Transverse colon (tissue), 4 donors: Measurements from ENCODE around the gene KXD1. TPM values are rescaled to one million over a fixed set of nuclear protein-coding genes. Genes with fewer than 3 reads are reported as not detected.

ENCODE experiments used
- DNase-seq: peaks from one replicate; pipeline ENCODE4 v3.0.0-alpha.2; 2019
- H3K27ac ChIP-seq, 4 donors: fragments of 200-600 bp; sonication (generic); 2 replicates each; pipeline ENCODE4 v1.5.1; 2016 to 2018; ENCODE audit warnings: inconsistent platforms in 4 of 4
- H3K27me3 ChIP-seq: fragments of 200-600 bp; sonication (generic); 2 replicates; pipeline ENCODE4 v1.5.1; 2017; ENCODE audit warnings: inconsistent platforms
- H3K36me3 ChIP-seq, 4 donors: fragments of 200-600 bp; sonication (generic); 2 replicates each; pipeline ENCODE4 v1.5.1; 2017 to 2019; ENCODE audit warnings: inconsistent platforms in 4 of 4
- H3K4me1 ChIP-seq, 4 donors: fragments of 200-600 bp; sonication (generic); 2 replicates each; pipeline ENCODE4 v1.5.1; 2017 to 2020; ENCODE audit warnings: inconsistent platforms in 4 of 4
- H3K4me3 ChIP-seq, 4 donors: fragments of 200-600 bp; sonication (generic); 1 replicate in 1 of 4; 2 replicates in 3 of 4; pipeline versions ENCODE4 v1.5.1 to v1.6.1; 2017 to 2019; ENCODE audit warnings: inconsistent platforms in 4 of 4
- H3K9me3 ChIP-seq, 2 donors: fragments of 200-600 bp; sonication (generic); 2 replicates each; pipeline ENCODE4 v1.5.1; 2017 to 2019; ENCODE audit warnings: inconsistent platforms in 2 of 2
- EP300 ChIP-seq: sonication (generic); formaldehyde crosslinking; IDR thresholded peaks from one replicate; pipeline ENCODE4 v1.6.1; 2017; ENCODE audit warnings: antibody characterized with exemption, low read depth
- POLR2A ChIP-seq: fragments of 450-650 bp; IDR thresholded peaks from one replicate; pipeline ENCODE4 v1.6.1; 2016; ENCODE audit warnings: antibody characterized with exemption, mild to moderate bottlenecking, moderate library complexity
- POLR2AphosphoS5 ChIP-seq, 3 donors: sonication (generic); formaldehyde crosslinking; IDR thresholded peaks; one replicate each; pipeline ENCODE4 v1.6.1; 2016; ENCODE audit warnings: antibody characterized with exemption in 3 of 3
- WGBS, 2 donors: methylation state at CpG; one replicate each; pipeline ENCODE4 v1.1.5; 2018; ENCODE audit warnings: low coverage in 1 of 2; 5-methylcytosine and 5-hydroxymethylcytosine counted together
- in situ Hi-C, 4 donors: fragments of 200-750 bp; cut with MboI; loops; one replicate each; pipeline versions ENCODE4 v1.15.0 to v1.15.1; 2017; ENCODE audit warnings: low sequenced_read_pairs in 3 of 4, low pct_ligation_motif_present in 1 of 4, low pct_unique_long_range_greater_than_20kb in 1 of 4
- intact Hi-C: fragments of 100-400 bp; cut with DNase I; formaldehyde crosslinking; loops from one replicate; pipeline ENCODE4 v1.15.1; 2023; ENCODE audit warnings: low total_unique reads
- total RNA-seq, 4 donors: library from RNA; depleted of rRNA; stranded (reverse); fragments of >200 nt; gene quantifications; one replicate each; pipeline ENCODE4 v1.1.0, GENCODE V29; 2016
- TF ChIP-seq, protein P1 (sequence below), 5 experiments: fragments of 200-600 bp in 3 of 5; fragments of 450-650 bp in 2 of 5; sonication (generic) in 3 of 5; IDR thresholded peaks; 1 replicate in 2 of 5; 2 replicates in 3 of 5; pipeline ENCODE4 v1.5.1; 2016 to 2017; ENCODE audit warnings: antibody characterized with exemption in 5 of 5, inconsistent platforms in 3 of 5, mild to moderate bottlenecking in 2 of 5, moderate library complexity in 1 of 5

The KXD1 gene
- total RNA-seq, 4 donors from 2014 or later: 62.1 to 195 (median 98.0) TPM

DNA sequence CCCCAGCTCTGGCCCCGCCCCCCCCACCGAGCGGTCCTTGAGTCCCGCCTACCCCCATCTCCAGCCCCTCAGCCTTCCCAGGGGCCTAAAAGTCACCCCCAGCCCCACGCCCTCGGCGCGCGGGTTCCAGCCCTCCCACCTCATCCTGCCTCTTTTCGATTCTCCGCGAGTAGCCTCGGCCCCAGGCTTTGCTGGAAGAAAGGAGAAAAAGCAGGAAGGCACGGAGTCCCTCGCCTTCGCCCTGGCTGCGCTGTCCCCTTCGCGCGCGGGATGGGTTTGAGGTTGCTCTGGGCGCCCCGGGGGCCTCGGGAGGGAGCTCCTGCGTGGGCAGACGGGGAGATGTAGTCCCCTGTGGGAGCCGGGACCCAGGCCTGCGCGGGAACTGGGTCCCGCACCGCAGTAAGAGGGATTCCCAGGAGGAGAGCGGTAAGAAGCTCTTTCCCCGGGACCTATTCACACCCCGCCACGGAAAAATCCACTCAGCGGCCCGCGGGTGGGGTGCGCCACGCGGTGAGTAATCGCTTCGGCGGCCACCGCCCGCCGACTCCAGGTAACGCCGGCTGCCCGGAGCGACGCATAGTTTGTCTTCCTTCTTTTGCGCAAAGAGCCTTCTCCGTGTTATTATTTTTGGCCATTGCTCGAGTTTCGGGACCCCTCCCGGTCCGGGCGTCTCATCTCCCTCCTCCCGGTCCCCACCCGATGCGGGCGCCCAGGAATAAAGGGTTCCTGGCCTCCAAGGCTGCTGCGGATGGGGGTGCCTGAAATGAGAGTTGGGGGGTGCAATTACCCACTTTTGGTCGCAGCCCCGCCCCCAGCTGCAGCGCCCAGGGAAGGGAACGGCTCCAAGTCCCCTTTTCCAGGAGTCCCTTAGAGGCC is 49.8 kb downstream of the KXD1 start:
- TF ChIP-seq EP300 (no peak), POLR2A (no peak), POLR2AphosphoS5 (IDR thresholded peaks at IDR 0.05) (no peak)
- TF ChIP-seq, protein P1, sequence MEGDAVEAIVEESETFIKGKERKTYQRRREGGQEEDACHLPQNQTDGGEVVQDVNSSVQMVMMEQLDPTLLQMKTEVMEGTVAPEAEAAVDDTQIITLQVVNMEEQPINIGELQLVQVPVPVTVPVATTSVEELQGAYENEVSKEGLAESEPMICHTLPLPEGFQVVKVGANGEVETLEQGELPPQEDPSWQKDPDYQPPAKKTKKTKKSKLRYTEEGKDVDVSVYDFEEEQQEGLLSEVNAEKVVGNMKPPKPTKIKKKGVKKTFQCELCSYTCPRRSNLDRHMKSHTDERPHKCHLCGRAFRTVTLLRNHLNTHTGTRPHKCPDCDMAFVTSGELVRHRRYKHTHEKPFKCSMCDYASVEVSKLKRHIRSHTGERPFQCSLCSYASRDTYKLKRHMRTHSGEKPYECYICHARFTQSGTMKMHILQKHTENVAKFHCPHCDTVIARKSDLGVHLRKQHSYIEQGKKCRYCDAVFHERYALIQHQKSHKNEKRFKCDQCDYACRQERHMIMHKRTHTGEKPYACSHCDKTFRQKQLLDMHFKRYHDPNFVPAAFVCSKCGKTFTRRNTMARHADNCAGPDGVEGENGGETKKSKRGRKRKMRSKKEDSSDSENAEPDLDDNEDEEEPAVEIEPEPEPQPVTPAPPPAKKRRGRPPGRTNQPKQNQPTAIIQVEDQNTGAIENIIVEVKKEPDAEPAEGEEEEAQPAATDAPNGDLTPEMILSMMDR (IDR thresholded peaks at IDR 0.05): no peak
- Histone ChIP-seq H3K27ac (no peak overlapping the region), H3K4me1 (peaks cover 13 to 44% (median 35%) of the 10 kb centered on the region in 4 donors), H3K4me3 (peak overlapping the region in 1 of 4 donors; percentile 20), H3K27me3 (peaks cover 96% of the 10 kb centered on the region), H3K36me3 (no peaks in the 10 kb centered on the region), H3K9me3 (no peaks in the 10 kb centered on the region)
- 3% methylated on average over 57 of the region's 68 CpGs; no CpG with 5 or more reads in 1 of the 2 donors for WGBS, 2 donors
- intact Hi-C loops (no loop called here), in situ Hi-C loops (loop anchor here in 1 of 4 donors (25.0 kb wide), 1 partner anchor 205 kb away; no protein-coding TSS in a partner anchor)
- DNase-seq: no peak

DNA sequence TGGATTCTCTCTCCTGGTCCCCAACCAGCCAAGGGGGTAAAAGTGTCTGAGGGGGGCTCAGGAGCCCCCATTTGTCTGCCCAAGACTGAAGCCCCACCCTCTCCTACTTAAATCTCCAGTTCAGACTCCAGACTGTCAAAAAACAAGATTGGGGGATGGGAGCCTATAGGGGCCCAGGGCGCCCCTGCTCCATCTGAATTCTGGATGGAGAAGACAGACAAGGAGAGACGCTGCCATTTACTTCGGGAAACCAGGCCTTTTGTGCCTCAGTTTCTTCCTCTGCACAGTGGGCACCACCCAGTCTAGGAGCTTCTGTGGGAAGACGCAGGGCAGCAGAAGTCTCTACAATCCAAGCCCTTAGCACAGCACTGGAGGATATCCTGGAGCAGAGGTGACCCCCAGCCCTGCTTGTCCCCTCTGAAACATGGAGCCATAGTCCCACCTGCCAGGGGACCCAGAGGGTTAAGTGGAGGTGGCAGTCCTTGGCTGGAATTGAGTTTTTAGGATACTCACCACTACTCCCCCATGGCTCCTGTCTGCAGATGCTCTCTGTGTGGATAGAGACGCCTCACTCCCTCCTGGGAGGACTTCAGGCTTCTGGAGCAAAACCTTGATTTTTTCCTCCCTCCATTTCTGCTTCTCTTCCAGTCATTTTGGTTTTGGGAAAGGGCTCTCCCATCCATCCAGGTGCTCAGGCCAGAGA is 50.6 kb downstream of the KXD1 start:
- H3K9me3 ChIP-seq: no peaks in the 10 kb centered on the region
- H3K4me1 ChIP-seq: peaks cover 13 to 51% (median 41%) of the 10 kb centered on the region in 4 donors
- H3K27ac ChIP-seq: no peak overlapping the region
- 32 to 40% methylated on average over 3 to 5 of the region's 5 CpGs for WGBS, 2 donors
- peaks cover 96% of the 10 kb centered on the region for H3K27me3 ChIP-seq
- intact Hi-C loops: no loop called here
- H3K36me3 ChIP-seq: no peaks in the 10 kb centered on the region
- TF ChIP-seq EP300 (no peak), POLR2A (no peak), POLR2AphosphoS5 (IDR thresholded peaks at IDR 0.05) (no peak)
- TF ChIP-seq, protein P1 (IDR thresholded peaks at IDR 0.05): no peak
- DNase-seq: no peak
- no peak overlapping the region for H3K4me3 ChIP-seq
- in situ Hi-C loops: loop anchor here in 1 of 4 donors (25.0 kb wide), 1 partner anchor 204 kb away; no protein-coding TSS in a partner anchor

DNA sequence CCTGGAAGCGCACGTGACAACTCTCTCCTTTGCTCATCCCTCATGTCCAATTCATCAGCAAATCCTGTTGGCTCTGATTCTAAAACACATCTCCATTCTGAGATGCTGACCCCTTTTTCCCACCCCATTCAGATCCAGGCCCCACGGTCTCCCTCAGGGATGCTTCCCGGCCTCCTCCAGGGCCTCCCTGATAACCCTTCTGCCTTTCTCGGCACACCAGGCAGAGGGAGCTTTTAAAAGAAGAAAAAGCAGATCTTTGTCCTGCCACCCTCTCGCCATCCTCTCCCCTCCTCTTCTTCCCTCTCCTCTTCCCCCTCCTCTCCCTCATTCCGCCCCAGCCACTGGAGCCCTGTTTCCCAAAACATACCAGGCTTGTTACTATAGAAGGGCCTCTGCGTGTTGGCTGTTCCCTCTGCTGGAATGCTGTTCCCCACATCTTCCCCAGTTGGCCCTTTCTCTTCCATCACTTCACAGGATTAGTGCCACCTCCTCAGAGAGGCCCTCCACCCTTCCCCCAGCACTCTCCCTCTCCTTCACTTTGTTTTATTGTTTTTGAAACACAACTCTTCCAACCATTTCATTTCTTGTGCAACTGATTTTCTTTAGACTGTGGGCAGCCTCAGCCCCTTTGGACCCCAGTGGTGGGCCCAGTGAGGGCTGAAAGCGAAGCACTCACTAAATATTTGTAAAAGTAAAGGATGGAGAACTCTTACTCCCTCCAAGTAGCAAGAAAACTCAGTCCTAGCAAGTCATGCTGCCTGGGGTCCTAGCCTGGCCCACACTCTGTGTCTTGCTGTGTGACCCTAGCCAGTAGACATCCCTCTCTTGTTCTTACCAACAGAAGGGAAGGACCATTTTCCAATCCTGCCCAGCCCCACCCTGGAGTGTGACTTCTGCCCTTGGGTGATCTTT is 51.4 kb downstream of the KXD1 start:
- H3K4me3 ChIP-seq: no peak overlapping the region
- H3K4me1 ChIP-seq: peaks cover 13 to 46% (median 38%) of the 10 kb centered on the region in 4 donors
- no peak overlapping the region for H3K27ac ChIP-seq
- H3K36me3 ChIP-seq: no peaks in the 10 kb centered on the region
- intact Hi-C loops (no loop called here), in situ Hi-C loops (loop anchor here in 1 of 4 donors (25.0 kb wide), 1 partner anchor 203 kb away; no protein-coding TSS in a partner anchor)
- TF ChIP-seq POLR2A: no peak
- TF ChIP-seq, protein P1 (IDR thresholded peaks at IDR 0.05): no peak
- no peak for TF ChIP-seq POLR2AphosphoS5 (IDR thresholded peaks at IDR 0.05)
- no peak for TF ChIP-seq EP300
- 39 to 52% methylated on average over 5 to 9 of the region's 9 CpGs for WGBS, 2 donors
- no peaks in the 10 kb centered on the region for H3K9me3 ChIP-seq
- DNase-seq: no peak
- H3K27me3 ChIP-seq: peaks cover 96% of the 10 kb centered on the region
